Naive thymus-derived CD4-positive, alpha-beta T cell (primary cell): Measurements from ENCODE around the gene GALNT13. TPM values are rescaled to one million over a fixed set of nuclear protein-coding genes. Genes with fewer than 3 reads are reported as not detected.

ENCODE experiments used
- ATAC-seq: fragments of 150-1000 bp; cut with Tn5 transposase; 2 replicates; pipeline ENCODE4 v1.10.0; 2021; ENCODE audit warnings: mild to moderate bottlenecking, moderate library complexity
- CTCF ChIA-PET: fragments of 350-600 bp; sonication (Branson Sonifier 250); formaldehyde crosslinking; loops from one replicate; lab custom pipeline; 2021; ENCODE audit warnings: antibody characterized with exemption; lab: Charles Lee
- POLR2A ChIA-PET: fragments of 350-600 bp; sonication (Branson Sonifier 250); formaldehyde crosslinking; loops from one replicate; lab custom pipeline; 2021; ENCODE audit warnings: antibody characterized with exemption, inconsistent platforms; lab: Charles Lee
- DNase-seq, 9 donors: peaks; one replicate each; pipeline versions ENCODE4 v3.0.0 to v3.0.0-alpha.2; 2020 to 2022; ENCODE audit warnings: mixed read lengths in 1 of 9
- H3K27ac ChIP-seq: one replicate; pipeline ENCODE4 v1.7.0; 2013; ENCODE audit warnings: mild to moderate bottlenecking, low read depth, low read length, moderate library complexity
- H3K27me3 ChIP-seq, 2 donors: one replicate each; pipeline ENCODE4 v1.7.0; 2013; ENCODE audit warnings: low read length in 2 of 2, mild to moderate bottlenecking in 2 of 2, moderate library complexity in 2 of 2; ENCODE audit not compliant: control insufficient read depth in 2 of 2, insufficient read depth in 2 of 2
- H3K36me3 ChIP-seq, 3 experiments: 1 replicate in 2 of 3; 2 replicates in 1 of 3; pipeline ENCODE4 v1.7.0; 2013; ENCODE audit warnings: low read length in 3 of 3, mild to moderate bottlenecking in 3 of 3, moderate library complexity in 1 of 3; ENCODE audit not compliant: insufficient read depth in 3 of 3, control insufficient read depth in 2 of 3
- H3K4me1 ChIP-seq, 2 donors: one replicate each; pipeline ENCODE4 v1.7.0; 2013; ENCODE audit warnings: low read length in 2 of 2, mild to moderate bottlenecking in 2 of 2, moderate library complexity in 1 of 2; ENCODE audit not compliant: control insufficient read depth in 2 of 2, insufficient read depth in 2 of 2
- H3K4me3 ChIP-seq: 2 replicates; pipeline ENCODE4 v1.7.0; 2013; ENCODE audit warnings: mild to moderate bottlenecking, low read length
- H3K9me3 ChIP-seq, 3 experiments: 1 replicate in 2 of 3; 2 replicates in 1 of 3; pipeline ENCODE4 v1.7.0; 2013; ENCODE audit warnings: low read length in 3 of 3; ENCODE audit not compliant: control insufficient read depth in 2 of 3
- H3K27ac Mint-ChIP-seq, 9 donors: one replicate each; pipeline ENCODE4 v1.8.0; 2020 to 2022; ENCODE audit warnings: mixed read lengths in 9 of 9, mild to moderate bottlenecking in 8 of 9, moderate library complexity in 5 of 9, inconsistent platforms in 2 of 9
- H3K27me3 Mint-ChIP-seq, 5 donors: one replicate each; pipeline ENCODE4 v1.8.0; 2021 to 2022; ENCODE audit warnings: mixed read lengths in 5 of 5, mild to moderate bottlenecking in 1 of 5
- H3K36me3 Mint-ChIP-seq, 5 donors: one replicate each; pipeline ENCODE4 v1.8.0; 2020 to 2022; ENCODE audit warnings: mixed read lengths in 5 of 5, mild to moderate bottlenecking in 3 of 5, inconsistent platforms in 1 of 5
- H3K4me1 Mint-ChIP-seq, 7 donors: one replicate each; pipeline ENCODE4 v1.8.0; 2020 to 2022; ENCODE audit warnings: mixed read lengths in 7 of 7, mild to moderate bottlenecking in 3 of 7, inconsistent platforms in 1 of 7
- H3K4me3 Mint-ChIP-seq, 10 donors: one replicate each; pipeline ENCODE4 v1.8.0; 2020 to 2022; ENCODE audit warnings: mild to moderate bottlenecking in 10 of 10, mixed read lengths in 10 of 10, moderate library complexity in 6 of 10, inconsistent platforms in 2 of 10
- H3K9me3 Mint-ChIP-seq, 11 donors: one replicate each; pipeline ENCODE4 v1.8.0; 2020 to 2022; ENCODE audit warnings: mixed read lengths in 11 of 11, mild to moderate bottlenecking in 4 of 11, inconsistent platforms in 1 of 11, moderate library complexity in 1 of 11
- intact Hi-C, 2 donors: fragments of 100-400 bp; cut with micrococcal nuclease; formaldehyde crosslinking; loops; one replicate each; pipeline ENCODE4 v1.15.1; 2023
- polyA plus RNA-seq, 2 donors: library from polyadenylated mRNA; unstranded; fragments of 300-500 nt; fragmentation: Illumina TruSeq; gene quantifications; one replicate each; pipeline ENCODE4 v1.2.3, GENCODE V29; 2021
- total RNA-seq, 6 experiments: library from RNA in 5 of 6; stranded (reverse) in 5 of 6; gene quantifications; 1 replicate in 5 of 6; 2 replicates in 1 of 6; pipeline ENCODE4 v1.2.3 and lab custom pipeline; 2021 to 2026

Gene GALNT13
- total and polyA plus RNA-seq, 7 experiments from 2014 or later, result 0.44 TPM; not detected in 6

GRCh38 chr2:153940511-153940910, 68.8 kb downstream of the GALNT13 start:
- peaks cover 0 to 16% (median 3%) of the 10 kb centered on the region in 11 donors for H3K9me3 Mint-ChIP-seq
- Histone ChIP-seq H3K36me3 (no peaks in the 10 kb centered on the region), H3K27me3 (no peaks in the 10 kb centered on the region), H3K27ac (no peak overlapping the region), H3K9me3 (no peaks in the 10 kb centered on the region), H3K4me1 (no peaks in the 10 kb centered on the region), H3K4me3 (no peak overlapping the region)
- no peak overlapping the region for H3K27ac Mint-ChIP-seq
- intact Hi-C loops, result no loop called here
- H3K4me3 Mint-ChIP-seq, result no peak overlapping the region
- ChIA-PET POLR2A (no interaction called here), CTCF (no interaction called here)
- ATAC-seq (no peak), DNase-seq (no peak)
- H3K27me3 Mint-ChIP-seq, result no peaks in the 10 kb centered on the region
- H3K4me1 Mint-ChIP-seq, result no peaks in the 10 kb centered on the region
- no peaks in the 10 kb centered on the region for H3K36me3 Mint-ChIP-seq

GRCh38 chr2:153944800-153945199, 73.1 kb downstream of the GALNT13 start:
- DNase-seq (no peak), ATAC-seq (no peak)
- no peaks in the 10 kb centered on the region for H3K27me3 Mint-ChIP-seq
- no peaks in the 10 kb centered on the region for H3K36me3 ChIP-seq
- POLR2A ChIA-PET, result no interaction called here
- H3K27ac Mint-ChIP-seq, result no peak overlapping the region
- H3K4me3 Mint-ChIP-seq, result no peak overlapping the region
- no peaks in the 10 kb centered on the region for H3K4me1 Mint-ChIP-seq
- H3K9me3 ChIP-seq, result no peaks in the 10 kb centered on the region
- no peak overlapping the region for H3K4me3 ChIP-seq
- H3K4me1 ChIP-seq, result no peaks in the 10 kb centered on the region
- H3K9me3 Mint-ChIP-seq, result peaks cover 0 to 12% (median 2%) of the 10 kb centered on the region in 11 donors
- CTCF ChIA-PET, result no interaction called here
- no peaks in the 10 kb centered on the region for H3K27me3 ChIP-seq
- intact Hi-C loops, result no loop called here
- H3K36me3 Mint-ChIP-seq, result no peaks in the 10 kb centered on the region
- H3K27ac ChIP-seq, result no peak overlapping the region

- H3K36me3 Mint-ChIP-seq, result no peaks in the 10 kb centered on the region
- ATAC-seq (no peak), DNase-seq (no peak)
- Histone ChIP-seq H3K27ac (no peak overlapping the region), H3K27me3 (no peaks in the 10 kb centered on the region), H3K36me3 (no peaks in the 10 kb centered on the region), H3K9me3 (no peaks in the 10 kb centered on the region), H3K4me3 (no peak overlapping the region), H3K4me1 (no peaks in the 10 kb centered on the region)
- H3K9me3 Mint-ChIP-seq, result peaks cover 0 to 12% (median 2%) of the 10 kb centered on the region in 11 donors
- no peaks in the 10 kb centered on the region for H3K4me1 Mint-ChIP-seq
- ChIA-PET CTCF (no interaction called here), POLR2A (no interaction called here)
- intact Hi-C loops, result no loop called here
- no peaks in the 10 kb centered on the region for H3K27me3 Mint-ChIP-seq
- H3K4me3 Mint-ChIP-seq, result no peak overlapping the region
- H3K27ac Mint-ChIP-seq, result no peak overlapping the region
Observed at GRCh38 chr2:153946036-153946435, 74.3 kb downstream of the GALNT13 start.

GRCh38 chr2:153953761-153954160, 82.0 kb downstream of the GALNT13 start:
- no peak overlapping the region for H3K4me3 ChIP-seq
- no peaks in the 10 kb centered on the region for H3K27me3 ChIP-seq
- intact Hi-C loops, result no loop called here
- no peaks in the 10 kb centered on the region for H3K36me3 ChIP-seq
- no peak overlapping the region for H3K4me3 Mint-ChIP-seq
- no peaks in the 10 kb centered on the region for H3K4me1 ChIP-seq
- peaks cover 0 to 10% (median 4%) of the 10 kb centered on the region in 11 donors for H3K9me3 Mint-ChIP-seq
- no peaks in the 10 kb centered on the region for H3K4me1 Mint-ChIP-seq
- ATAC-seq (no peak), DNase-seq (no peak)
- ChIA-PET CTCF (no interaction called here), POLR2A (no interaction called here)
- H3K27ac ChIP-seq, result no peak overlapping the region
- no peaks in the 10 kb centered on the region for H3K9me3 ChIP-seq
- no peak overlapping the region for H3K27ac Mint-ChIP-seq
- H3K27me3 Mint-ChIP-seq, result no peaks in the 10 kb centered on the region
- no peaks in the 10 kb centered on the region for H3K36me3 Mint-ChIP-seq

GRCh38 chr2:153963256-153963655, 91.5 kb downstream of the GALNT13 start:
- Mint-ChIP-seq H3K27ac (no peak overlapping the region), H3K36me3 (no peaks in the 10 kb centered on the region), H3K4me1 (no peaks in the 10 kb centered on the region), H3K27me3 (no peaks in the 10 kb centered on the region), H3K4me3 (no peak overlapping the region), H3K9me3 (peaks cover 0 to 12% (median 6%) of the 10 kb centered on the region in 11 donors)
- CTCF ChIA-PET, result no interaction called here
- no peaks in the 10 kb centered on the region for H3K9me3 ChIP-seq
- no peaks in the 10 kb centered on the region for H3K36me3 ChIP-seq
- H3K27me3 ChIP-seq, result no peaks in the 10 kb centered on the region
- no peaks in the 10 kb centered on the region for H3K4me1 ChIP-seq
- ATAC-seq (no peak), DNase-seq (no peak)
- H3K27ac ChIP-seq, result no peak overlapping the region
- intact Hi-C loops, result no loop called here
- no peak overlapping the region for H3K4me3 ChIP-seq
- POLR2A ChIA-PET, result no interaction called here

GRCh38 chr2:153967248-153967973, 95.7 kb downstream of the GALNT13 start:
- ATAC-seq (no peak), DNase-seq (no peak)
- no peaks in the 10 kb centered on the region for H3K27me3 Mint-ChIP-seq
- no peaks in the 10 kb centered on the region for H3K4me1 Mint-ChIP-seq
- ChIA-PET POLR2A (no interaction called here), CTCF (no interaction called here)
- no peaks in the 10 kb centered on the region for H3K36me3 Mint-ChIP-seq
- no peak overlapping the region for H3K4me3 ChIP-seq
- H3K4me1 ChIP-seq, result no peaks in the 10 kb centered on the region
- intact Hi-C loops, result no loop called here
- H3K4me3 Mint-ChIP-seq, result no peak overlapping the region
- H3K9me3 ChIP-seq, result no peaks in the 10 kb centered on the region
- H3K36me3 ChIP-seq, result no peaks in the 10 kb centered on the region
- no peaks in the 10 kb centered on the region for H3K27me3 ChIP-seq
- H3K9me3 Mint-ChIP-seq, result peaks cover 0 to 19% (median 4%) of the 10 kb centered on the region in 11 donors
- H3K27ac Mint-ChIP-seq, result no peak overlapping the region
- H3K27ac ChIP-seq, result no peak overlapping the region

- H3K9me3 ChIP-seq, result no peaks in the 10 kb centered on the region
- no peaks in the 10 kb centered on the region for H3K4me1 ChIP-seq
- DNase-seq (no peak), ATAC-seq (no peak)
- no peaks in the 10 kb centered on the region for H3K4me1 Mint-ChIP-seq
- ChIA-PET POLR2A (no interaction called here), CTCF (no interaction called here)
- H3K4me3 Mint-ChIP-seq, result no peak overlapping the region
- no peak overlapping the region for H3K27ac ChIP-seq
- no peaks in the 10 kb centered on the region for H3K36me3 ChIP-seq
- H3K27me3 ChIP-seq, result no peaks in the 10 kb centered on the region
- H3K36me3 Mint-ChIP-seq, result no peaks in the 10 kb centered on the region
- no peaks in the 10 kb centered on the region for H3K27me3 Mint-ChIP-seq
- no peak overlapping the region for H3K4me3 ChIP-seq
- intact Hi-C loops, result no loop called here
- no peak overlapping the region for H3K27ac Mint-ChIP-seq
- H3K9me3 Mint-ChIP-seq, result peaks cover 0 to 30% (median 4%) of the 10 kb centered on the region in 11 donors
Observed at GRCh38 chr2:153971250-153971649, 99.5 kb downstream of the GALNT13 start.
